ENCODE measurements around the gene CLEC2D.
"Not testable (repeated sequence)": the region's sequence is repeated elsewhere in the genome, so short reads cannot be mapped to it uniquely, and the experiment has no call there.

The CLEC2D gene

GRCh38 chr12:9721394-9722092, 52.0 kb downstream of the CLEC2D start:
- no peak overlapping the region for H3K27ac Mint-ChIP-seq
- H3K9me3 Mint-ChIP-seq = no peaks in the 10 kb centered on the region
- DNase-seq (no peak), ATAC-seq (no peak)
- H3K4me3 Mint-ChIP-seq = no peak overlapping the region
- no peaks in the 10 kb centered on the region for H3K27me3 Mint-ChIP-seq
- peaks cover 29% of the 10 kb centered on the region for H3K4me1 Mint-ChIP-seq

GRCh38 chr12:9724023-9724422, 54.5 kb downstream of the CLEC2D start:
- DNase-seq = no peak
- no peak overlapping the region for H3K27ac Mint-ChIP-seq
- no peak for ATAC-seq
- H3K9me3 Mint-ChIP-seq = no peaks in the 10 kb centered on the region
- H3K4me1 Mint-ChIP-seq = peaks cover 29% of the 10 kb centered on the region
- H3K4me3 Mint-ChIP-seq = no peak overlapping the region
- H3K27me3 Mint-ChIP-seq = no peaks in the 10 kb centered on the region

GRCh38 chr12:9725213-9725870, 55.8 kb downstream of the CLEC2D start:
- H3K4me1 Mint-ChIP-seq = peaks cover 26% of the 10 kb centered on the region

GRCh38 chr12:9727813-9728212, 58.3 kb downstream of the CLEC2D start:
- no peaks in the 10 kb centered on the region for H3K27me3 Mint-ChIP-seq
- peaks cover 23% of the 10 kb centered on the region for H3K4me1 Mint-ChIP-seq
- ATAC-seq (no peak), DNase-seq (no peak)
- H3K4me3 Mint-ChIP-seq = no peak overlapping the region
- no peak overlapping the region for H3K27ac Mint-ChIP-seq
- no peaks in the 10 kb centered on the region for H3K9me3 Mint-ChIP-seq

More at GRCh38 chr12:9725213-9725870, 55.8 kb downstream of the CLEC2D start:
- Mint-ChIP-seq H3K27ac (no peak overlapping the region), H3K4me3 (no peak overlapping the region), H3K27me3 (no peaks in the 10 kb centered on the region), H3K9me3 (no peaks in the 10 kb centered on the region)
- no peak for DNase-seq
- no peak for ATAC-seq

- peaks cover 36% of the 10 kb centered on the region for H3K4me1 Mint-ChIP-seq
- H3K9me3 Mint-ChIP-seq = no peaks in the 10 kb centered on the region
- DNase-seq (no peak), ATAC-seq (no peak)
- H3K4me3 Mint-ChIP-seq = no peak overlapping the region
- no peak overlapping the region for H3K27ac Mint-ChIP-seq
- no peaks in the 10 kb centered on the region for H3K27me3 Mint-ChIP-seq
These were observed 59.6 kb downstream of the CLEC2D start for GRCh38 chr12:9729082-9729481.

GRCh38 chr12:9730011-9730410, 60.5 kb downstream of the CLEC2D start:
- peaks cover 39% of the 10 kb centered on the region for H3K4me1 Mint-ChIP-seq
- no peaks in the 10 kb centered on the region for H3K27me3 Mint-ChIP-seq
- H3K4me3 Mint-ChIP-seq = peak overlapping the region in 1 of 2 donors; percentile 60
- no peak for ATAC-seq
- DNase-seq = no peak
- no peaks in the 10 kb centered on the region for H3K9me3 Mint-ChIP-seq
- peak overlapping the region in 1 of 2 donors; percentile 46 for H3K27ac Mint-ChIP-seq

GRCh38 chr12:9730591-9730990, 61.1 kb downstream of the CLEC2D start:
- Mint-ChIP-seq H3K9me3 (no peaks in the 10 kb centered on the region), H3K27me3 (no peaks in the 10 kb centered on the region), H3K4me3 (peak overlapping the region; percentile 24 to 86), H3K27ac (no peak overlapping the region), H3K4me1 (peaks cover 39% of the 10 kb centered on the region)
- DNase-seq = no peak
- no peak for ATAC-seq

- H3K27me3 Mint-ChIP-seq = no peaks in the 10 kb centered on the region
These were observed 61.9 kb downstream of the CLEC2D start for GRCh38 chr12:9731393-9731792.

GRCh38 chr12:9731797-9732196, 62.3 kb downstream of the CLEC2D start:
- peak overlapping the region; percentile 74 to 92 for H3K27ac Mint-ChIP-seq
- peaks cover 47% of the 10 kb centered on the region for H3K4me1 Mint-ChIP-seq
- ATAC-seq (peak; percentile 55), DNase-seq (no peak)
- H3K27me3 Mint-ChIP-seq = no peaks in the 10 kb centered on the region
- H3K9me3 Mint-ChIP-seq = no peaks in the 10 kb centered on the region
- peak overlapping the region; percentile 53 to 86 for H3K4me3 Mint-ChIP-seq

More at GRCh38 chr12:9731393-9731792, 61.9 kb downstream of the CLEC2D start:
- ATAC-seq (no peak), DNase-seq (no peak)
- H3K9me3 Mint-ChIP-seq = no peaks in the 10 kb centered on the region
- H3K4me3 Mint-ChIP-seq = peak overlapping the region; percentile 53 to 86
- peaks cover 43% of the 10 kb centered on the region for H3K4me1 Mint-ChIP-seq
- H3K27ac Mint-ChIP-seq = peak overlapping the region; percentile 74 to 92

GRCh38 chr12:9732921-9733461, 63.5 kb downstream of the CLEC2D start, which contains the start of gene CLECL1:
Gene CLECL1 (minus strand): TSS chr12:9733097.
- H3K4me1 Mint-ChIP-seq = peaks cover 59% of the 10 kb centered on the region
- ATAC-seq (peak; percentile 94), DNase-seq (no peak)
- peak within 1 kb of the TSS; percentile 75 to 92 for H3K27ac Mint-ChIP-seq
- H3K4me3 Mint-ChIP-seq = peak within 1 kb of the TSS; percentile 74 to 86
- H3K27me3 Mint-ChIP-seq = no peaks in the 10 kb centered on the region
- no peaks in the 10 kb centered on the region for H3K9me3 Mint-ChIP-seq

- no peak overlapping the region for H3K27ac Mint-ChIP-seq
- peaks cover 2 to 6% of the 10 kb centered on the region in 2 donors for H3K9me3 Mint-ChIP-seq
- no peak for ATAC-seq
- DNase-seq = no peak
- H3K4me1 Mint-ChIP-seq = peaks cover 71% of the 10 kb centered on the region
- H3K27me3 Mint-ChIP-seq = no peaks in the 10 kb centered on the region
- no peak overlapping the region for H3K4me3 Mint-ChIP-seq
These were observed 66.1 kb downstream of the CLEC2D start for GRCh38 chr12:9735601-9736000.

GRCh38 chr12:9736936-9737705, 67.6 kb downstream of the CLEC2D start:
- Mint-ChIP-seq H3K4me1 (peaks cover 69% of the 10 kb centered on the region), H3K9me3 (peaks cover 4 to 7% of the 10 kb centered on the region in 2 donors), H3K27ac (peak overlapping the region; percentile 62 to 79), H3K4me3 (peak overlapping the region; percentile 72), H3K27me3 (no peaks in the 10 kb centered on the region)
- no peak for ATAC-seq
- DNase-seq = no peak

GRCh38 chr12:9738905-9739304, 69.4 kb downstream of the CLEC2D start:
- not testable (repeated sequence) for H3K9me3 Mint-ChIP-seq, ATAC-seq, H3K27me3 Mint-ChIP-seq
- Mint-ChIP-seq H3K4me1 (peaks cover 72% of the 10 kb centered on the region), H3K4me3 (peak overlapping the region; percentile 70 to 72), H3K27ac (peak overlapping the region in 1 of 2 donors; percentile 43)
- DNase-seq = peak in 1 of 2 donors; percentile 35

- not testable (repeated sequence) for H3K27me3 Mint-ChIP-seq, ATAC-seq, DNase-seq, H3K9me3 Mint-ChIP-seq
- Mint-ChIP-seq H3K27ac (peak overlapping the region in 1 of 2 donors; percentile 86), H3K4me3 (peak overlapping the region; percentile 70 to 81), H3K4me1 (peaks cover 72% of the 10 kb centered on the region)
These were observed 70.0 kb downstream of the CLEC2D start for GRCh38 chr12:9739404-9740105.

Data from stimulated activated naive CD8-positive, alpha-beta T cell treated with anti-CD3 and anti-CD28 coated beads, Interleukin-15, amount 100 ng/mL, for 72 hours (primary cell).